ENCODE data around the gene CCHCR1. TPM values are rescaled to one million over a fixed set of nuclear protein-coding genes. Genes with fewer than 3 reads are reported as not detected.
A peak's percentile ranks its signal among the peaks of the same experiment; 100 is the strongest.

CCHCR1 gene
- total and polyA plus RNA-seq, 2 of the 13 experiments (the other 11 are each of a cell fraction or from before 2014, with no cell fraction given): 14.6 to 28.2 TPM

- TF ChIP-seq KIAA2018 (CRISPR knock-in tag; IDR thresholded peaks at IDR 0.05; ENCODE audit: borderline replicate concordance) (no peak), MBNL3 (CRISPR knock-in tag; conservative IDR thresholded peaks at IDR 0.05) (no peak), ZFP1 (CRISPR knock-in tag; IDR thresholded peaks at IDR 0.05) (no peak), TBX2 (CRISPR knock-in tag; IDR thresholded peaks at IDR 0.05; ENCODE audit: borderline replicate concordance) (peak; percentile 26), RBM22 (optimal IDR thresholded peaks at IDR 0.05; ENCODE audit: low read length) (no peak), SP1 (IDR thresholded peaks at IDR 0.05) (no peak), SP1 (CRISPR knock-in tag; IDR thresholded peaks at IDR 0.05) (peak; percentile 34; the same call in 1 of the 2 replicates), BRCA1 (CRISPR knock-in tag; IDR thresholded peaks at IDR 0.05) (peak; percentile 66), ZNF564 (CRISPR knock-in tag; IDR thresholded peaks at IDR 0.05) (peak; percentile 61; the same call in 1 of the 2 replicates), PCBP2 (optimal IDR thresholded peaks at IDR 0.05; ENCODE audit: low read depth, low read length, poor library complexity, severe bottlenecking) (no peak), KMT2B (CRISPR knock-in tag; IDR thresholded peaks at IDR 0.05) (peak; percentile 80), ZNF281 (CRISPR knock-in tag; IDR thresholded peaks at IDR 0.05; ENCODE audit: borderline replicate concordance) (0 out of 2 replicates have a peak, but pooled peaks have one; percentile 16), SAP130 (CRISPR knock-in tag; IDR thresholded peaks at IDR 0.05; ENCODE audit: low read depth) (peak; percentile 92), ZNF782 (CRISPR knock-in tag; IDR thresholded peaks at IDR 0.05; ENCODE audit: borderline replicate concordance) (0 out of 2 replicates have a peak, but pooled peaks have one; percentile 43)
- TF ChIP-seq, protein P1, sequence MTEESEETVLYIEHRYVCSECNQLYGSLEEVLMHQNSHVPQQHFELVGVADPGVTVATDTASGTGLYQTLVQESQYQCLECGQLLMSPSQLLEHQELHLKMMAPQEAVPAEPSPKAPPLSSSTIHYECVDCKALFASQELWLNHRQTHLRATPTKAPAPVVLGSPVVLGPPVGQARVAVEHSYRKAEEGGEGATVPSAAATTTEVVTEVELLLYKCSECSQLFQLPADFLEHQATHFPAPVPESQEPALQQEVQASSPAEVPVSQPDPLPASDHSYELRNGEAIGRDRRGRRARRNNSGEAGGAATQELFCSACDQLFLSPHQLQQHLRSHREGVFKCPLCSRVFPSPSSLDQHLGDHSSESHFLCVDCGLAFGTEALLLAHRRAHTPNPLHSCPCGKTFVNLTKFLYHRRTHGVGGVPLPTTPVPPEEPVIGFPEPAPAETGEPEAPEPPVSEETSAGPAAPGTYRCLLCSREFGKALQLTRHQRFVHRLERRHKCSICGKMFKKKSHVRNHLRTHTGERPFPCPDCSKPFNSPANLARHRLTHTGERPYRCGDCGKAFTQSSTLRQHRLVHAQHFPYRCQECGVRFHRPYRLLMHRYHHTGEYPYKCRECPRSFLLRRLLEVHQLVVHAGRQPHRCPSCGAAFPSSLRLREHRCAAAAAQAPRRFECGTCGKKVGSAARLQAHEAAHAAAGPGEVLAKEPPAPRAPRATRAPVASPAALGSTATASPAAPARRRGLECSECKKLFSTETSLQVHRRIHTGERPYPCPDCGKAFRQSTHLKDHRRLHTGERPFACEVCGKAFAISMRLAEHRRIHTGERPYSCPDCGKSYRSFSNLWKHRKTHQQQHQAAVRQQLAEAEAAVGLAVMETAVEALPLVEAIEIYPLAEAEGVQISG (CRISPR knock-in tag; IDR thresholded peaks at IDR 0.05): peak; percentile 81
Observed at GRCh38 chr6:31186052-31186734, 28.6 kb upstream of the CCHCR1 start (continued).

Data from HepG2 (cell line).